NCI-H2081 (cell line): ENCODE data around the gene TLE3.
A peak's percentile ranks its signal among the peaks of the same experiment; 100 is the strongest.

Experiments
- DNase-seq, 2 experiments: peaks; one replicate each; lab custom pipeline; 2025; lab: John Stamatoyannopoulos, UW

Gene TLE3

DNA sequence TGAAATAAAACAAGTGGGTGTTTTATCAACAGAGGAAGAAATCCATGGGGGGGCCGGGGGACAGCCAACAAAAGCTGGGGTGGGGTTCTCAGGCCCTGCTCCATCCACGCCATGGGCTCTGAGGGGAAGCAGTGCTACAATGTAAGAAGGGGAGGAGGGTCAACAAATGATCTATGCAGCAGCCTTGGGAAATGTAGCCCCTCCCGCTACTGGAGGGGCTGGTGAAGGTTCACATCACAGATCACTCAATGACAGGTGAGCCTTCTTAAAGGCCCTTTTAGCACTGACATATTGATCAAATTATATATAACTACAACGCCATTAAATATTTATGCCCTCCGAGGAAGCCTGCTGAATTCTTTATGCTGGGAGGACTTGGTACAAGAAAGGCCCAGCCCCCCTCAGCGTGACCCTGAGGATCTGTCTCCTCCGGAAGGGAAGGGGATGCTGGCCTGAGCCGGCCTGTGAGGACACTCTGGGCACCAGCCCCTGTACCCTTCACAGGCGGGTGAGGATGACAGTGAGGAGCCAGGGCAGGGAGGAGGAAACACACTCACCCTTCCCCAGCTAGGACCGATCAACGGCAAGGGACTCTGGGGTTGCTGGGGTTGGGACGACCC lies 15.3 kb downstream of the TLE3 start:
- no peak for DNase-seq

DNA sequence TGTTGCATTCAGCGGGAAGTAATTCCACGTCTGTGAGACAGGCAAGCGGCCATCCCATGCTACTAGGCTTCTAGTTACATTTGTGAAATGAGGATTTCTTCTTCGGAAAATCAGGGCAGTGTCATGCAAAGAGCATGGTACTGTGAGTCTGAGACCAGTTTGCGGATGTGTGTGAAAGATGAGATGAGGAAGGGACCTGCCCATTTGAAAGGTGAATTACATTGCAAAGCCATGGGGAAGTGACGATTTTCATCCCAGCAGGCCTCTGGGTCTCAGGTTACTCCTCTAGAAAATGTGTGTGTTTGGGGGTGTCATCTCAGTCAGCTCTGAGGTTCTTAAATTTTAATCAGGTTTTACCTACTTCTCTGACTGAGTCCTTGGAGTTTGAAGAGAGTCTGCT lies 16.1 kb downstream of the TLE3 start:
- DNase-seq, result no peak

DNA sequence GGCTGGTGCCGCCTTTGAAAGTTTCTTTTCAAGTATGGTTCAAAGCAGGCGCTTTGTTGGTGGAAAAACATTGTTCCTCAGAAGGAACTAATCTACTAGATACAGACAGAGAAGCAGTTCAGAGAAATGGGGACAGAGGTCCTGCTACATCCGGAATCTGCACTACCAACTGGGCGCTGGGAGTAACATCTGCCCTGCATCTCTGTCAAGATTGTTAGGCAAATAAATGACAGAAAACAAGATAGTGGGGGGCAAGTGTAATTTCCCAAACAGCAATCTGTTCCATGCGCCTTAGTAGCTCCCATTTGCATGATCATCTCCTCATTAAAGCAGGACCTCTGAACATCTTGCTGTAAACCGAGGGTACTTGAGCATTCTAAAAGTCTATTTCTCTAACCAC lies 17.4 kb downstream of the TLE3 start:
- DNase-seq, result no peak

DNA sequence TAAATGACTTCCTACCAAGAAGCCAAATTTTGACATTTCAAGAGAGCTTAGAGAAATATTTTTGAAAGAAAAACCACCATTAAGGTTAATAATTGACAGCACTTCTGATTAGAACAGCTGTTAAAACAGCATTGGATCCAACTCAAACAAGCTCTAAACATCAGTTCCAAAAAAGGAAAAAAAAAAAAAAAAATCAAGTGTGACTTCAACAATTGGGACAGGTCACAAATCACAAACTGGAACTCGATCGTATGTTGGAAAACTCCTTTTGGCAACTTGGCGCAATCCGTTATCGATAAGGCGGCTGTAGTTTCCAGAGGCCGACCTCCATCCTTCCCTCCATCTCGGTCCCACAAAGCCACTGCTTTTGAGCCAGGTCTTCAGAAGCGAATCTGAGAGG lies 17.8 kb downstream of the TLE3 start:
- DNase-seq, result no peak

DNA sequence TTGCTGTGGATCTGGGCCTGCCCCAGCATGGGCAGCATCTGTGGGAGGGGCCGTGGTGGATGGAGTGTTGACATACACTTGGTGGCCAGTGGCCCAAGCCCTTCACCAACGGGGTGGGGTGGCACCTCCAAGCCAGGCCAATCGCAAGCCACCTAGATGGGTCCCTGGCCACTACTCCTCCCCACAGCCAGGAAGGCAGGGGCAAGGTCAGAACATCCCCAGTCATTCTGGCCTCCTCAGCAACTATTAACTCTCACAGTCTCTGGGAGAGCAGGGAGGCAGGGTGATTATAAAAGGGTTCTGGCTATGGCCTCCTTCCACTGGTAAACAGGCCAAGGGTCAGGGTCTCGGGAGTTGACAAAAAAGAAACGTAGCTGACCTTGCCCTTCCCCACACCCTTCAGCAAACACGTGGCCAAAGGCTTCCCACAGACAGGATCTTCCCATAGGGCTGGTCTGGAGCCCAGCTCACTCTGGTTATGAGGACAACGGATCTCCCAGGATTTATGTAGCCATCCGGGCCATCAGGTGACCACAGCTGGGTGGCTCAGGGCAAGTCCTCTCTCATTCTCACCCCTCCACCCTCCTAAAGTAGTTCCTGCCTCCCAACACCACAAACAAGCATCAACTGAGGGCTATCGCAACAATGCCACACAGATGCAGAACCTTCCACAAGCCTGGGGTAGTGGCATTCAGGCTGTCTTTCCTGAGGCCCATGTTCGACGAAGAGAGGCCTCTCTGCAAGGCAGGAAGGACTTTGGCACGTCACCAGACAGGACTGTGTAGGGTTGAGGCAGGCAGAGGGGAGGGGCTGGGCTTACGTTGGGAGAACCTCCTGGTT lies 18.9 kb downstream of the TLE3 start:
- no peak for DNase-seq

DNA sequence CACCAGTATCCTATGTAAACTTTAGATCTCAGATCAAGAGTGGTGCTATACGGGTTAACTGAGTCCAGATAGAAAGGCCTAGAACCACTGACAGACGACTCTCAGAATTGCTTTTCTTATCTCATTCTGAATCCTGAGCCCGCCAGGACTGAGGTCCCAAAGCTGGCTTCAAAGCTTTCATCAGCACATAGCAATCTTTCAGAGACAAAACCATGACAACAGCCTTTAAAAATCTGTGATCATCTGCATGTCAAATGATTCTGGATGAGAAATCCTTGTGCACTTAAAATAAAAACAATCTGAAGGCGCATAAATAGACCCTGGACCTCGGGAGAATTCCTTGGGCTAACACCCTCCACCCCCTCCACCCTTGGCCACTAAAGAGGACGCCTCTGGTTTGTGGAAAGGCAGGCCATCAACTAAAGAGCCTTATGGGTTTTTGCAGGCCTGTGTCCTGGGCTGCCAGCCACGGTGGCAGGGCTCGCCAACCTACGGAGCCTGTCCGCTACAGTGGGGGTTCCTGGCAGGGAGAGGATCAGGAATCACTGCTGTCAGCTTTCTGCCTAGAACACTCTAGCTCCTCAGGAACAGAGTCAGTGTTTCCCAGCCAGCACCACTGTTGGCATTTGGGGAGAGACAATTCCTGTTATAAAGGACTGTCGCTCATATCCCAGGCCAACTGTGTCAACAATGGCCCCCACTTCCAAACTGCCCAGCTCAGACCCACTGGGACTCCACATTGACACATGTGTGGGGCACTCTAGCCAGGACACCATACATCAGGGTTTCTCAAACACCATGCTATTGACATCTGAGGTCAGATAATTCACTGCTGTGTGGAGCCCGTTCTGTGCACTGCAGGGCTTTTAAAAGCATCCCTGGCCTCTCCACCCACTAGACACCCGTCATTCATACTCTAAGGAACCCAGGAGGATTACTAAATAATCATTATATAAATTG lies 20.2 kb downstream of the TLE3 start:
- no peak for DNase-seq

DNA sequence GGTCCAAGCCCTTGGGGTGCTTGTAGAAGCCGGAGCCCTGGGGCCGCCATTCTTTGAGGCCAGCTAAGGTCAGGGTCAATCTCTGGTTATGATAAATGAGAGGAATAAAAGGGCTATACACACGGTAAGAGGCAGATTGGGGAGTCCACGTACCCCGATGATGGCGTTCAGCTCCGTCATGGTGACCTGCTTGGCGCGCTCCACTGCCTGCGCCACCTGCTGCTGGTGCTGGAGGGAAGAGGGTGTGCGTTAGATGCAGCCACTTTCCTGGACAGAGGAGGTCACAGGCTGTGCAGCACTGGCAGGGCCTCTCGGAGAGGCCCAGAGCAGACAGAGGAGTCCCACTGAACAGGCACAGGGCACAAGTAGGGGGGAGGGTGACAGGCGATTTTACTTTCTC lies 23.3 kb downstream of the TLE3 start:
- no peak for DNase-seq

DNA sequence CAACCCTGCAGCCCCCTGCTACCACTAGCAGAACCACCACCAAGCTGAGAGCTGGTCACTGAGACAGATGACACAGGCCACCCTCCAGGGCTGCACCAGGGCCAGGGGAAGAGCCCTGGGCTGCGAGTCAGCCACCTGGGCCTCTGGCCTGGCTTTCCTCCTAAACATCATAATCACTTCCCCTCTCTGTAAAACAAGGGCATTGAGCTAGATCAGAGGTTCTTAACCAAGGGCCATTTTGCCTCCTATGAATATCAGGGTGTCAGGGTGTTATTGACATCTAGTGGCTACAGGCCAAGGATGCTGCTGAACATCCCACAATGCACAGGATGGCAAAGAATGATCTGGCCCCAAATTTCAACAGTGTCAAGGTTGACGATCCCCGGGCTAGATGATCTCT lies 25.2 kb downstream of the TLE3 start:
- DNase-seq, result no peak

DNA sequence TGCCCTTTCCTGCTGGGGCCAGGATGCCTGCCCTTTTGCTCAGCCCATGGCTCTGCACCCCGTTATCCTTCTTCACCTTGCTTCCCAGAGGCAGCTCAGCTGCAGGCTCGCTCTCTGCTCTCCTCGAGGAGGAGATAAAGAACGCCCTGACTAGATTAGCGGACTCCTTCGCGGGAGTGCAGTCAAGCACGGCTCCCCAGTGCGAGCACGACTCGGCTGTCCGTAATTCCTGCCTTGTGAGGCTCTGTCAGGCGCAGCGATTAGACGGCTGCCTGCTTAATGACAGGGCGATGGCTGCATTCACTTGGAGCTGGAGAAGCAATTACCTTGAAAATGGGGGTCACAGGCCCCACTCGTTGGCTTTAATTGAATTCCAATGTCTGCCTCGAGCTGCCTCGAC lies 25.9 kb downstream of the TLE3 start:
- no peak for DNase-seq

DNA sequence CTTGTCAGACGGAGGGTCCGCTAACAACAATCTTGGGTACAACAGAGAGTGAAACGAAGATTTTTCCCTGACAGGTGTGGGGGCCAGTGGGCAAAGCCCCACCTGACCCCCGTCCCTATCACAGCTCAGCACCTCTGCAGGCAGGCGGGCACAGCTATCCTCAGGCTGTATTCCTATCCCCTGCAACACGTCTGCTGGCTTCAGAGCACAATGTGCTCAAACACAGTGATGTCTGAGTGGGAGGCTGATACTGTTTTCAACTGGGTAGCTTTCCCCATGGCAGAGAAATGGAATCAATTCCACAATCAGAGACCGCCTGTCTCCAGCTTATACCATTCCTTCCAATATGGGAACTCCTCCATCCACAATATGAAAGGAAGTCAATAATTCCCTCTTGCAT lies 28.0 kb downstream of the TLE3 start:
- no peak for DNase-seq

DNA sequence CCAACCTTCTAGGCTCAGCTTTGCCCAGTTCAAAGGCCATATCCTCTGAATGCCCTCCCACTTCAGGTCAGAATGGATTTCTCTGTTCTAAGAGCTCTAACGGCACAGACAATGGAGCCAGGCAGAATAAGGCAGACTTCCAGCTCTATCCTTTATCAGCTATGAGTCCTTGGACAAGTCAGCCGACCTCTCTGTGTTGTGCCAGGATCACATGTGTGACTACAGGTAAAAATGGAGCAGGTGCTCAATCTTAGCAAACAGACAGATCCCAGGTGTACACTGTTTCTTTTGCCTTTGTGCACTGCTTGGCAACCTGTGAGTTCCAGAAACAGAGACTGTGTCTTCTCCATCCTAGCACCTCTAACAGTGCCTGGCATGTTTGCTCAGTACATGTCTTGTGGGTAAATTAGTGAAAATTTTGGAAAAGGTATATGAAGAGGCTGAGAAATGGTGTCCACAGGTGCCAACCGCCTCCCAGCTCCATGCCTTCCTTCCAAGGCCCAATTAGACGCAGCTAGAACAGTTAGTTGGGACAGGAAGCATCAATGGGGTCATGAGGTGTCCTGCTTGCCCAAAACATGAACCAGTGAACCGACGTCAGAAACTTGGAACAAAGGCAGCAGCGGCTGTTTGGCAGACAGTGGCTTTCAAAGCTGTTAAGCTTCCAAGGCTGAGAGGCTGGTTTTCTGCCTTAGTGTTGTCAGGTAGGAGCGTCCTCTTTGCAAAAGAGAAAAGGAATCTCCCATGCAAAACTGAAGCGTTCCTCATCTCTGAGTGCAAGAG lies 28.7 kb downstream of the TLE3 start:
- no peak for DNase-seq

DNA sequence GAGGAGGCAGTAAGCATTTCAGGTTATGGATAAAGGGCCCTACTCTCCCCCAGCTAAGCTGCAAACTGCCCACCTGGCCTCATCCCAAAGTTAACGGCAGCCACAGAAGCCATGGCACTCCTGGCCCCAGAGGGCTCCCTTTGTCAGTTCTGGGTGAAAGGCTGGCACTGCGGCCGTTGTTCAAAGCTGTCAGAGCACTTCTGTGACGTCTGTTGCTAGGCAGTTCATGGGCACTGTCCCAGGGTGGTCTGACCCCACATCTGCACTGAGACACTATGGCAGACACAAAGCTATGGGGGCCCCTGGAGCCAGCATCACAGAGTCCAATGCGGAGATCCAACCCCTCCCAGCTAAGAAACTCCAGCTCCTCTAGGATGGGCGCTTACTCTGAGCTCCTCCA lies 30.0 kb downstream of the TLE3 start:
- no peak for DNase-seq

DNA sequence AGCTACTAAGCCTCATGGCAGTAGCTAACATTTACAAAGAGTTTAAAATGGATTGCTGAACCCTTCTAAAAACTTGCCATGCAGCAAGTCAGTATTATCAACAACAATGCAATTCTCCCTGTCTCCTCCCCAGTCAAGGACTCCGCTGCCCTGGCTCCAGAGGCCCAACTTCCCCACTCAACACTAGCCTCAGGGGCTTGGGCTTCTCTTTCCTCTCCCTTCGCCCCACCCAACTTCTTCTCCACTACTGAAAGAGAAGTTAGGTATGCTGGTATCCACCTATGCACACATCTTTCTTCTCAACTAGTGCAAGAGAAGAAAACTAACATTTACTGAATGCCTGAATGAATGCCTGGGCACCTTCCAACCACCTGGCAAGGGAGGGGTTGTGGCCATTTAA lies 30.7 kb downstream of the TLE3 start:
- no peak for DNase-seq

DNA sequence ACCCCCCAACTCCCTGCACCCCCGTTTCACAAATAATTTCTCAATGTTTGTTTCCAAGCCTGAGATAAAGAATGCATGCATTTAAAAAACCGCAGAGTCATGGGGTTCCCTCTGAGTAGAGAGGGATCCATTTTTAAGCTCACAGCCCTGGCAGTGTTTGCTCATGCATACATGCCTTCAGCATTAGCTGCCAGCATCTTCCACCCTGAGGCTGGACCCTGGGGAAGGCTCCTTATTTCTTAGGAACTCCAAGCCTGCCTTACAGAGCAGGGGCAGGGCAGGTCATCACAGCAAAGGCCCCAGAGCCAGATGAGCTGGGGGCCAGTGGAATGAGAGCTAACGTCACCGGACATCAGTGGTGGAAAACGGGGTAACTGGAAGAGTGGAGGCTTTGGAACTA lies 31.3 kb downstream of the TLE3 start:
- DNase-seq, result no peak

DNA sequence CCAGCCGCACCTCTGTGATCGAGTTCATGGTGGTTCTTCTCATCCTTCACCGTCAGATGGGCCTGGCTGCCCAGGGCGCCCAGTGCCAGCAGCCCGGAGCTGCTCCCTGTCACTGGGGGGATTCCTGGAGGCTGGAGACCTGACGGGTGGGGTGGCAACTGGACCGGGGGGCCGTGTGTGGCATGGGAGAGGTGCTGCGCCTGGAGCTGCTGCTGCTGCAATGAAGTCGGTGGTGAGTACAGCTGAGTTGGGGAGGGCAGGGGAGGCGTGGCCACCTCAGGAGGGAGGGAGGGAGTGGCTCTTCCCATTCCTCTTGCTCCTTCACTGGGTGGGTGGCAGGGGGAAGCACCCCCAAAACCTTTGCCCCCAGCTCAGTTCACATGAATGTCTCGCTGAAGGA lies 31.7 kb downstream of the TLE3 start:
- DNase-seq, result no peak

DNA sequence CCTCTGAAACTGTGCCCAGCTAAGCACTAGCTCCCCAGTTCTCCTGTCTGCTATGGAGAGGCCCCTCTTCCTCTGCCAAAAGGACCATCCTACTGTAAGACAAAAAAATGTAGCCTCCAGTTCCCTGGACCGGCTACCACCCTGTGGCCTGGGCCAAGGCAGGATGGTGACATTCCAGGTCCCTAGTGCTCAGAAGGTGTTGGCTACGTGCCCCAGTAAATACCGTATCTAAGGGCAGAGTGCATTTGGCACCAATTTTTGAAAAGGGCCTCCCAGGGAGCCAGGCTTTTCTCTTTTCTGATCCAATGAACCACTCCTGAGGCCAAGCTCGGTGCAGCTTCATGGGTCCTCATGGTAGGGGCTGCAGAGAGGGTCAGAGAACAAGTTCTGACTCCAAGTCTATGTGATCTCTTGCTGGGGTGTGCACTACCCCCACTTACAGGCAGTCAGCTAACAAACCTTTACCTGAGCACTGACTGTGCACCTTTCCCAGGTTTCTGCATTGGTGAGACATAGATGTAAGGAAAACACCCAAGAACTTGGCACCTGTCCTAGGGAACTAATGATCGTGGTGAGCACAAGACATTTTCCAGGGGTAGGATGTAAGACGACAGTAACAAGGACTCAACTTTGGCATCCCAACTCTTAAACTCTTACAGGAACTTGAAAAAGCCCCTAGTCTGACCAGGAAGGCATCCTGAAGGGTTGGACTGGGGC lies 32.6 kb downstream of the TLE3 start:
- no peak for DNase-seq

DNA sequence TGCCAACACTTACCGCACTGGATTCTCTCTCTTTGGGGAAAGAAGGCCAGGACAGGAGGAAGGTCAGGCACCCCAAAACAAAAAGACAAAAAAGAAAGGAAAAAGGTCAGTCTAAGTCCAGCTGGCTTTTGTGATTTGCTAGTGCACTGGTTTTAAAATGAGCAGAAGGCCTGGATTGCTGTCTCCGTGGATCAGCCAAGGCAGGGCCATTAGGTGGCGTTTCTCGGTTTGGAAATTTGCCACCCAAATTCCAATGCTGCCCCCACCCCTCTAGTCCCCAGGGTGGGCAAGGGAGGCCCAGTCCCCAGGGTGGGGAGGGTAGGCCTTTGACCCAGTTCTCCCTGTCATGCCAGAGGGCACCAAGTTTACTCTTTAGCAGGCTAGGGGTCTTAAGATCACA lies 33.3 kb downstream of the TLE3 start:
- no peak for DNase-seq

DNA sequence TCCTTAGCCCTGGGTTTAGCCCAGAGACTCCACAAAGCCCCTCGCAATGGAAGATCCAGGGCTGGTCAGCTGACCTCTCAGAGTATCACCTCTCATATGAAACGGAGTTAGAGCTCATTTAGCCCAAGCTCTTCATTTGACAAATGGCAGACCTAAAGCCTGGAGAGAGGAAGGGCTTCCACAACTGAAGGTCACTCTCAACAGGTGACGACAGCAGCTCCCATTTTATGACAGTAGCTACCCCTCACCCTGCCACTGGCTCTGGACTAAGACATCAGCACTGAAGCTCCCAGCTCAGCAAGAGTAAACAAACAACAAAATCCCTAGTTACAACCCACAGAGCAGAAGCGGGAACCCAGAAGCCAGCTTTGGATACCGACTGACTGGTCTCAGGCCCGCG lies 33.7 kb downstream of the TLE3 start:
- no peak for DNase-seq

DNA sequence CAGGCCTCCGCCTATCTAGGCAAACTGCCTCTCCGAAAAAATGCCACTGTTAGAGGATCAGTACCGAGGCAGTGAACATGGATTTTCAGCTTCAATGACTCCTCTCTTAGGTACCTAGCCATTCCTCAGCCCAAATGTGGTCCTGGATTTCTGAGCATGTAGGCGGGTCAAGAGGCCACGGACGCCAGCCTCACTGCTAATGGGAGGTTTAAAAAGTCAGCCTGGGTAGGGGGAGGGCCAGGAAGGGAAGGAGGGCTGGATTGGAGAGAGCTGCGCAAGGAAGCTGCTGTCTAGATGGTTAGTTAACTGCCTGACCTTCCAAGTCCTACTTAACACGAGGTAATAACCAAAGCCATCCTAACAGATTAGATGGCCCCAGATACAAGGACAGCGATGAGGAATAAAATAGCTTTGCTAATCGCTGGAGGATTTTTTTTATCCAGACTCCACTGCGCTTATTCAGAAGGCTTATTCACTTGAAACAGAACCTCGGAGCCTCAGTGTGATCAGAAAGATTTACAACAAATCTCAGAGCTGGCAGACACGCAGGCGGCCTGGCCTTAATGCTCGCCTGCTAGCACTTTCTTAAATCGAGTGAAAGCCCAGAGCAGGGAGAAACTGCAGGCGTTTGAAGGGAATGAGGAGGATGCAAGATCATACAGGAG lies 34.3 kb downstream of the TLE3 start:
- no peak for DNase-seq

DNA sequence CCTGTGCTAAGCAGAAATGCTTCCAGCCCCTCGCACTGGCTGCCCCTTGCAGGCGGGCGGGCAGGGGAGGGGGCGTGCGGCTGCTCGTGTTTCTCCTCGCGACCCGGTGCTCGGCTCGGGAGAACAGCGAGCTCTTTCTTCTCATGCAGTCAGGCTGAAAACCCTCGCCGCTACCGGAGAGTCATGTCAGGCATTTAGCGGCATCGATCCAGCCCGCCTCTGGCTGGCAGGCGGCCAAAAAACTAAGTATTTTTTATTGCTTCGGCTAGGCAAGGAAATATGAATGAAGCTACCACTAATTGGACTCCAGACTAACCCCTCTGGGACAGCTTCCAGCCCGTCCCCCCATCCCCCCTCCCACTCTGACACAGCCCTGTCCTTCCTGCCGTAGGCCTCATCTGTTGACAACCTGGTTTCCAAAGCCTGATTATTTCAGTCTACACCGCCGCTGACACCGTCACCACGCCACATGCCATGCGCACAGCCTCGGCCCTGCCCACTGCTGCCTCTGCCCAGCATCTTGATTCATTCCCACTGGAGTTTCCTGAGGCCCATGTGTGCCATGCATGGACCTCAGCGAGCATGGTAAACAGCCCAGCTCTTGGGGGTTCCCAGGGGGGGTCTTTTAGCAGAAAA lies 35.3 kb downstream of the TLE3 start:
- peak; percentile 84 to 91 for DNase-seq
